ENCODE measurements around the gene CDY2A.
"Not testable (repeated sequence)": the region's sequence is repeated elsewhere in the genome, so short reads cannot be mapped to it uniquely, and the experiment has no call there.

- TF ChIP-seq SP1 (IDR thresholded peaks at IDR 0.05); ARNT (IDR thresholded peaks at IDR 0.05); CTBP1 (IDR thresholded peaks at IDR 0.05; ENCODE audit: borderline replicate concordance); BHLHE40 (IDR thresholded peaks at IDR 0.05; ENCODE audit: borderline replicate concordance); LEF1 (IDR thresholded peaks at IDR 0.05; ENCODE audit: borderline replicate concordance); PKNOX1 (IDR thresholded peaks at IDR 0.05); FOXM1 (IDR thresholded peaks at IDR 0.05; ENCODE audit: borderline replicate concordance); HDGF (IDR thresholded peaks at IDR 0.05; ENCODE audit: borderline replicate concordance); SUZ12 (IDR thresholded peaks at IDR 0.05); FOXA1 (IDR thresholded peaks at IDR 0.05); FOXK2 (IDR thresholded peaks at IDR 0.05); TARDBP (IDR thresholded peaks at IDR 0.05); NFRKB (IDR thresholded peaks at IDR 0.05): not testable (repeated sequence)
Observed at GRCh38 chrY:18023897-18024296, 1.7 kb upstream of the CDY2A start.
